Measurements from ENCODE around the gene NUP160.
"Not testable (repeated sequence)": the region's sequence is repeated elsewhere in the genome, so short reads cannot be mapped to it uniquely, and the experiment has no call there.

The NUP160 gene

DNA sequence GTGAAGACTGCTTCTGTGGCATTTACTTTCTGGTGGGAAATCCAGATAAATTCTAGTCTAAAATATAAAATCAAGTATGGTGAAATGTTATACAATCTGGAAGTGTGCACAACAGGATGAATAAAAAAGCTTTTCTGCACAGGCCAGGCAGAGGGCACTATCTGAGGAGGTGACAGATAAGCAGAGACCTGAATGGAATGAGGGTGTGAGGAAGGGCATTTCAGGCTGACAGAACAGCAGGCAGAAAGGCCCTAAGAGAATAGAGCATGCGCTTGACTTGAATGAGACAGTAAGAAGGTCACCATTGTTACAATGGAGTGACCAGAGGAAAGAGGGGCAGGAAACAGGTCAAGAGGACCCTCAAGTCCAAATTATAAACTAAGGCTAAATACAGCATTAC is 47.4 kb downstream of the NUP160 start:
- no peak overlapping the region for H3K4me3 ChIP-seq (ENCODE audit: low read depth, low read length)

DNA sequence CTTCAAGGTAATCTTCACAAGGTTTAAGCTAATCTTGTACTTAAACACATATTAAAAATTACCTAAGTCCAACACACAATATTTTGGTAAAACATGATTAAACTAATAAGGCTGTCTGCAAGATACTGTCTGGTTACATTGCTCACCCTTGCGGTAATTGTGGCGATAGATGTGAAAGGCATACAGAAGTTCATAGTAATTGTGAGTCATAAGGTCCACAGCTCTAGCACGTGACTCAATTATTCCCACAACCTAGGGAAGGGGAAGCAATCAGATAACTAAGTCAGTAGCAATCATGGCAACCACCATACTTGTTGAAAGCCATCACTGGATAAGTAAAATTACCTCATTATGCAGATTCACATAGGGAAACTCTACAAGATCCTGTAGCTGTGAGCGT is 50.5 kb downstream of the NUP160 start:
- H3K4me3 ChIP-seq (ENCODE audit: low read depth, low read length): no peak overlapping the region

GRCh38 chr11:47791774-47792430 is 56.2 kb downstream of the NUP160 start:
- no peak overlapping the region for H3K4me3 ChIP-seq (ENCODE audit: low read depth, low read length)

GRCh38 chr11:47790017-47790416 is 58.1 kb downstream of the NUP160 start:
- H3K4me3 ChIP-seq (ENCODE audit: low read depth, low read length): not testable (repeated sequence)

DNA sequence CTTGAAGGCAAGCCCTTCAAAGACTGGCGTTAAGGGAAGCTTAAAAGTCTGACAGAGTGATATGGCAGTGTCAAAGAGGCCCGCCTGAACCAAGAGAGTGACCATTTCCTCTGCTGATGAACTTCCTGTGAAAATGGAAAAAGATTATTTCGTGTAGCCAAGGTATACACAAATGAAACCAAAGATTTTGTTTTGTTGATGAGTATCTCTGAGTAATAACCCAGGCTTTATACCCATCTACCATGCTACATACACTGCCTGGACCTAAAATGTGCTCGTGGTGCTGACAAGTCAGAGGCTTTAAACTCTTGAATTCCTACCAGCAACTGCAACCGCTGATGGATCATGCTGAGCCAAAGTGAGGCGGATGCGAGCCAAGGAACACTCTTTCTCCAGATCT is 60.0 kb downstream of the NUP160 start:
- H3K4me3 ChIP-seq (ENCODE audit: low read depth, low read length): no peak overlapping the region

DNA sequence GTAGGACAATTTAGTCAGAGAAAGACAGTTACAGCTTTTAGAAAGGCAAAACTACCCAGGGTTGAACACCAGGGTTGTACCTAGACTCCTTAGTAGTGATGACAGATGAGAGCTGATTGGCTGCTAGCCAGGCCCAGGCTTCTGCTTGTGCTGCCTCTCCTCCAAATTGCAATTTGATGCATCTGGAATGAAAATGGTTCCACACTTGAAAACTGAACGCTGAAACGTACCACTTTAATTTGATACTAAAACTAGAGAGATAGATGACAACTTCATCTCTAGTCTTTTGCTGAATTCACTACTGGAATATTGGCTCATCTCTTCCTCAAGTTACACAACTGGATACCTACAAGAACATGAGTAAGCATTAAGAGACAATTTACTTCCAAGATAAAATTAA is 61.8 kb downstream of the NUP160 start:
- H3K4me3 ChIP-seq (ENCODE audit: low read depth, low read length): no peak overlapping the region

DNA sequence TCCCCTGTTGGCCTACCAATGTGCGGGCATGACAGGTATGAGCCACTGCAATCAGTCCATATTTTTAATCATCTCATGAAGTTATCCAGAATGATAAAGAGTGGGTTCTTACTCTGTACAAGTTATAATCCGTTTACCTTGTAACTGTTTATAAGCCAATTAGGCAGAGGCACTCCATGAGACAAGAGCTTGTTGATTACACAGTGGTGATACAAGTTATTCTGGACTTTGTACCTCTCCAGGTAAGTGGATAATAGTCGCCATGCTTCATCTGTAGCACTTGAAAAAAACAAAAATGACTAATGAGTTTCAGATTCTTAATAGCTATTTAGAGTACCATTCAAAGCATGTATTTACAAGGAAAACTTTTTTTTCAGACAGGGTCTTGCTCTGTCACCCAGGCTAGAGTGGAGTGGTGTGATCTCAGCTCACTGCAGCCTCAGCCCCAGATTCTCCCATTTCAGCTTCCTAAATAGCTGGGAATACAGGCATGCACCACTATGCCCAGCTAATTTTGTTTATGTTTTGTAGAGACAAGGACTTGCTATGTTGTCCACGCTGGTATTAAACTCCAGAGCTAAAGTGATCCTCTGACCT is 63.3 kb downstream of the NUP160 start:
- H3K4me3 ChIP-seq (ENCODE audit: low read depth, low read length): no peak overlapping the region

GRCh38 chr11:47783087-47783610 is 65.0 kb downstream of the NUP160 start:
- no peak overlapping the region for H3K4me3 ChIP-seq (ENCODE audit: low read depth, low read length)

- no peak overlapping the region for H3K4me3 ChIP-seq (ENCODE audit: low read depth, low read length)
Measured at GRCh38 chr11:47778878-47779483, 69.2 kb downstream of the NUP160 start.

DNA sequence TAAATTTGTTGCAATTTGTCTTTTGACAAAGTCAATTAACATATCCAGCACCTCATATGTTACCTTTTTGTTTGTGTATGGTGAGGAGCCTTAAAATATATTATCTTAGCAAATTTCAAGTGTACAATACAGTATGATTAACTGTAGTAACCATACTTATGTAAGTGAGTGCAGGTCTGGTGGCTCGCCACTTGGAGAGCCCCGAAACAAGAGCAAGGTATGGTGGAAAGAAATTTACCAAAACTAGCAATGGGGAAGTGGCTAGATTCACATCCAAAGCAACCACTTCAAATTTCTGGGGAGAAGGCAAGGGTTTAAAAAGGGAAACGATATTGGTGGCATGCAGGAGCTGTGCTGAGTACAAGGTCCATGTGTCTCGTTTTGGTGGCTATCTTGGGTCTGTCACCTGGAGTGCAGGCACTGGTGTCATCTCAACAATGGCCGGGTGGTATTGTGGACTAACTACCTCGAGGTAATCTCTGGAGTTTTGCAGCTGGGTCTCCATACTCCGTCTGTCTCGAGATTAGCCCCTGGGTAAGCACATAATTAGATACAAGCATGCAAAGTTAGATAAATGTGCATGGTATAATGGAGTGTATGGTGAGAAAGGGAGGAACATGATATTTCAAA is 72.8 kb downstream of the NUP160 start:
- no peak overlapping the region for H3K4me3 ChIP-seq (ENCODE audit: low read depth, low read length)

DNA sequence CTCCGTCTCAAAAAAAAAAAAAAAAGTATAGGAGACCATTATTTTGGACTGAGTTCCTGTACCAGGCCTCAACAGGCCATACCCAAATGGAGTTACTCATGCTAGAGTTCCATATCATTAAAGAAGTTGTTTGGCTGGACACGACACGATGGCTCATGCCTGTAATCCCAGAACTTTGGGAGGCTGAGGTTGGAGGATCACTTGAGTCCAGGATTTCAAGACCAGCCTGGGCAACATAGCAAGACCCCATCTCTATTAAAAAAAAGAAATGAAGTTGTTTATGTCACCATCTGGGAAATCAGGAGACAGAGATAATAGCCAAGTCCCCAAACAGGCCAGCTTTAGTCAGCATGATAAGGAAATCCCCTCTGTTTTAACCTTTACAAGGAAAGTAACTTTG is 74.3 kb downstream of the NUP160 start:
- H3K4me3 ChIP-seq (ENCODE audit: low read depth, low read length): no peak overlapping the region

DNA sequence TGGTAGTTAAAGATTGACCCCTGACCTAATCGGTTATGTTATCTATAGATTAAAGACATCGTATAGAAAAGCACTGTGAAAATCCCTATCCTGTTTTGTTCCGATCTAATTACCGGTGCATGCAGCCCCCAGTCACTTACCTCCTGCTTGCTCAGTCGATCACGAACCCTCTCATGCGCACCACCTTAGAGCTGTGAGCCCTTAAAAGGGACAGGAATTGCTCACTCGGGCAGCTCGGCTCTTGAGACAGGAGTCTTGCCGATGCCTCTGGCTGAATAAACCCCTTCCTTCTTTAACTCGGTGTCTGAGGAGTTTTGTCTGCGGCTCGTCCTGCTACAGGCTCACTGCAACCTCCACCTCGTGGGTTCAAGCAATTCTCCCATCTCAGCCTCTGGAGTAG is 78.6 kb downstream of the NUP160 start:
- H3K4me3 ChIP-seq (ENCODE audit: low read depth, low read length): not testable (repeated sequence)

GRCh38 chr11:47768101-47768612 is 80.0 kb downstream of the NUP160 start:
- H3K4me3 ChIP-seq (ENCODE audit: low read depth, low read length): peak overlapping the region; percentile 53

GRCh38 chr11:47766509-47767227 is 81.5 kb downstream of the NUP160 start:
- H3K4me3 ChIP-seq (ENCODE audit: low read depth, low read length): peak overlapping the region; percentile 91

DNA sequence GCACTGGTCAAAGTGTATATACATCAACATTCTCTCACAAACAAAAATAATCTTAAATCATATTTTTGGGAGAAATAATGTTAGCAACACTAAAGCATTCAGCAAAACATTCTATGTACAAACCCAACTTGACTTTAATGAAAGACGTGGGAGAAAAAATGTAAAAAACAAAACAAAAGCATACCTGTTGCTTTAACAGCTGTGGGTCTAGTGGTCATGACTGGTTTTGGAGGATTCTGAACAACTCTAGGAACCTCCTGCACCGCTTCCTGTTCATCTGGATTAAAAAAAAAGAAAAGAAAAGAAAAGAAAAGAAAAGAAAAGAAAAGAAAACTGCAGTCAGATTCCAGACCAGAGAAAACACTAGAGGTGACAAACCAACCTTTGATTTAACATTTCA is 83.1 kb downstream of the NUP160 start:
- H3K4me3 ChIP-seq (ENCODE audit: low read depth, low read length): no peak overlapping the region

- H3K4me3 ChIP-seq (ENCODE audit: low read depth, low read length): not testable (repeated sequence)
Measured at GRCh38 chr11:47759291-47759690, 88.9 kb downstream of the NUP160 start.

DNA sequence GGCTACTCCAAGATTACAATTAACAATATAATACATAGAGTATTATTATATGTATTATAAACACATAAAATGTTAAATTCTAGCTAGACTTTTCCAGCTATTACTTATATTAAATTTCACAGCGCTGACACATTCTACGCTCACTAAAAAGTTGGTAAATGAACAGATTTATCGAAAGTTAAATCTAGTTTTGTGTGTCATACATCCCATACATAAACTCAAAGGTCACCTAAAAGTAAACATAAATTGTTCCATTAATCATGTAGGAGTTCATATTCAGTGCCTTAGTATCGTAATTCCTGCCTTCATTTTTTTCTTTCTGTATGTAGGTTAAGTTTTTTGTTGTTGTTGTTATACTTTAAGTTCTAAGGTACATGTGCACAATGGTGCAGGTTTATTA is 91.9 kb downstream of the NUP160 start:
- H3K4me3 ChIP-seq (ENCODE audit: low read depth, low read length): no peak overlapping the region

GRCh38 chr11:47750725-47751124 is 97.4 kb downstream of the NUP160 start:
- H3K4me3 ChIP-seq (ENCODE audit: low read depth, low read length): no peak overlapping the region

DNA sequence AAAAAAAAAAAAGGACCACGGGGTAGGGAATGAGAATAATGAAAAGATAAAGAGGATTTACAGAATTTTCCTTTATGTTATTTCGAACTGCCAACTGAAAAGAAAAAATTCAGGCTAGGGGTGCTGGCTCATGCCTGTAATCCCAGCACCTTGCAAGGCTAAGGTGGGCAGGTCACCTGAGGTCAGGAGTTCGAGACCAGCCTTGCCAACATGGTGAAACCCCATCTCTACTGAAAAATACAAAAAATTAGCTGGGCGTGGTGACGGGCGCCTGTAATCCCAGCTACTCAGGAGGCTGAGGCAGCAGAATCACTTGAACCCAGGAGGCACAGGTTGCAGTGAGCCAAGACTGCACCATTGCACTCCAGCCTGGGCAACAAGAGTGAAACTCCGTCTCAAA is 105.7 kb downstream of the NUP160 start:
- H3K4me3 ChIP-seq (ENCODE audit: low read depth, low read length): not testable (repeated sequence)

DNA sequence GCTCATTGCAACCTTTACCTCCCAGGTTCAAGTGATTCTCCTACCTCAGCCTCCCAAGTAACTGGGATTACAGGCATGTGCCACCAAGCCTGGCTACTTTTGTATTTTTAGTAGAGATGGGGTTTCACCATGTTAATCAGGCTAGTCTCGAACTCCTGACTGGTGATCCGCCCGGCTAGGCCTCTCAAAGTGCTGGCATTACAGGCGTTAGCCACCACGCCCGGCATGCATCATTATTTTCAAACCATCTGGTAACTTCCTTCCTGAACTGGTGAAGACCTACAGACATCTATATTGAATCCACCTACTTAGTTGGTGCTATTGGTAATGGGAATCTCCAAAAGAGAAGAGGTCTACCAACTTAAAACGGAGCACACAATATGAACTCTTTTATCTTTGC is 110.3 kb downstream of the NUP160 start:
- not testable (repeated sequence) for H3K4me3 ChIP-seq (ENCODE audit: low read depth, low read length)

DNA sequence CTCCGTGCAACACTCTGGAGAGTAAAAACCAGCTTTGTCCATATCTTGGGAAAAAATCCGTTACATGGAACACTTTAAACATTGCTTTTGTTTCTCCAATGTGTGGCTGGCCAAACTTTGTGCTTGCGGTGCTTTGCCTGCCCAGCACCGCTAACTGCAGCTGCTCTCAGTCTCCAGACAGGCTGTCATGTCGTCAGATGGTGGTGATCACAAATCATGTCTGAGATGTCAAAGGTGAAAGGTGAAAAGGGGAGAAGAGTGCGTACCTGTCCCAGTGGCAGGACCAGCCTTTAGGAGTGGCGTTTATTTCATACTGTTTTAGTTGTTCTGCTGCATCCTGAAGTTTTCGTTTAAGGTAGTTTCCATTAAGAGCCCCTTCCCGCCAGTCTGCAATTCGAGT is 115.9 kb downstream of the NUP160 start:
- H3K4me3 ChIP-seq (ENCODE audit: low read depth, low read length): no peak overlapping the region

Measured in iPS-11a (cell line).